Measurements from ENCODE around the gene IL4R.
"Not testable (repeated sequence)": the region's sequence is repeated elsewhere in the genome, so short reads cannot be mapped to it uniquely, and the experiment has no call there.

The IL4R gene

GRCh38 chr16:27273330-27273669 lies 40.5 kb upstream of the IL4R start:
- DNase-seq = no peak
- Histone ChIP-seq H3K36me3 (ENCODE audit: control insufficient read depth, insufficient read depth, low read length) (no peaks in the 10 kb centered on the region), H3K4me1 (ENCODE audit: control insufficient read depth, insufficient read depth, low read length, poor library complexity, severe bottlenecking) (peaks cover 9% of the 10 kb centered on the region), H3K27me3 (replicated peaks; ENCODE audit: control insufficient read depth, insufficient read depth, low read length, poor library complexity, severe bottlenecking) (no peaks in the 10 kb centered on the region), H3K4me3 (ENCODE audit: insufficient read depth, low read depth, low read length, poor library complexity, severe bottlenecking) (no peak overlapping the region), H3K27ac (ENCODE audit: insufficient read depth, low read length, poor library complexity, severe bottlenecking) (peak overlapping the region; percentile 5), H3K9me3 (ENCODE audit: control insufficient read depth, low read length) (no peaks in the 10 kb centered on the region)

GRCh38 chr16:27273670-27274423 lies 39.9 kb upstream of the IL4R start:
- Histone ChIP-seq H3K4me1 (ENCODE audit: control insufficient read depth, insufficient read depth, low read length, poor library complexity, severe bottlenecking) (peaks cover 8% of the 10 kb centered on the region), H3K27ac (ENCODE audit: insufficient read depth, low read length, poor library complexity, severe bottlenecking) (peak overlapping the region; percentile 5), H3K27me3 (replicated peaks; ENCODE audit: control insufficient read depth, insufficient read depth, low read length, poor library complexity, severe bottlenecking) (no peaks in the 10 kb centered on the region), H3K36me3 (ENCODE audit: control insufficient read depth, insufficient read depth, low read length) (no peaks in the 10 kb centered on the region), H3K4me3 (ENCODE audit: insufficient read depth, low read depth, low read length, poor library complexity, severe bottlenecking) (no peak overlapping the region), H3K9me3 (ENCODE audit: control insufficient read depth, low read length) (no peaks in the 10 kb centered on the region)
- DNase-seq = no peak

- not testable (repeated sequence) for H3K4me3 ChIP-seq (ENCODE audit: insufficient read depth, low read depth, low read length, poor library complexity, severe bottlenecking); H3K36me3 ChIP-seq (ENCODE audit: control insufficient read depth, insufficient read depth, low read length); H3K27me3 ChIP-seq (replicated peaks; ENCODE audit: control insufficient read depth, insufficient read depth, low read length, poor library complexity, severe bottlenecking); H3K4me1 ChIP-seq (ENCODE audit: control insufficient read depth, insufficient read depth, low read length, poor library complexity, severe bottlenecking); DNase-seq; H3K9me3 ChIP-seq (ENCODE audit: control insufficient read depth, low read length); H3K27ac ChIP-seq (ENCODE audit: insufficient read depth, low read length, poor library complexity, severe bottlenecking)
These were observed 39.3 kb upstream of the IL4R start for GRCh38 chr16:27274424-27274874.

DNA sequence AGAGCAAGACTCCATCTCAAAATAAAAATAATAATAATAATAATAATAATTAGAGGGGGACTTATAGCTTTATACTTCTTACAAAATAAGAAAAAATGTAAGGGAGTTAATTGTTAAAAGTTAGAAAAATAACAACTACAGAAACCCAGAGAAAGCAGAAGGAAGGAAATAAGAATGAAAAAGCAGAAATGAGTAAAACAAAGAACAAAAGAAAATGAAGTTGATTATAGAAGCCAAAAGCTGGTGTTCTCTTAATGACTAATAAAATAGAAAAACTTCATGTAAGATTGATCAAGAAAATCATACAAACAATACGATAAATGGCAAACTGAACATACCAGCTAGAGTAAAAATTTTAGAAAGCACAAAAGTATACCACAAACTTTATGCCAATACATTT lies 38.4 kb upstream of the IL4R start:
- Histone ChIP-seq H3K4me1 (ENCODE audit: control insufficient read depth, insufficient read depth, low read length, poor library complexity, severe bottlenecking) (no peaks in the 10 kb centered on the region), H3K36me3 (ENCODE audit: control insufficient read depth, insufficient read depth, low read length) (no peaks in the 10 kb centered on the region), H3K27ac (ENCODE audit: insufficient read depth, low read length, poor library complexity, severe bottlenecking) (no peak overlapping the region), H3K4me3 (ENCODE audit: insufficient read depth, low read depth, low read length, poor library complexity, severe bottlenecking) (no peak overlapping the region), H3K9me3 (ENCODE audit: control insufficient read depth, low read length) (no peaks in the 10 kb centered on the region), H3K27me3 (replicated peaks; ENCODE audit: control insufficient read depth, insufficient read depth, low read length, poor library complexity, severe bottlenecking) (no peaks in the 10 kb centered on the region)
- DNase-seq = no peak

GRCh38 chr16:27281243-27281642 lies 32.5 kb upstream of the IL4R start:
- Histone ChIP-seq H3K27ac (ENCODE audit: insufficient read depth, low read length, poor library complexity, severe bottlenecking) (no peak overlapping the region), H3K9me3 (ENCODE audit: control insufficient read depth, low read length) (no peaks in the 10 kb centered on the region), H3K36me3 (ENCODE audit: control insufficient read depth, insufficient read depth, low read length) (no peaks in the 10 kb centered on the region), H3K4me3 (ENCODE audit: insufficient read depth, low read depth, low read length, poor library complexity, severe bottlenecking) (no peak overlapping the region), H3K27me3 (replicated peaks; ENCODE audit: control insufficient read depth, insufficient read depth, low read length, poor library complexity, severe bottlenecking) (no peaks in the 10 kb centered on the region), H3K4me1 (ENCODE audit: control insufficient read depth, insufficient read depth, low read length, poor library complexity, severe bottlenecking) (no peaks in the 10 kb centered on the region)
- no peak for DNase-seq

DNA sequence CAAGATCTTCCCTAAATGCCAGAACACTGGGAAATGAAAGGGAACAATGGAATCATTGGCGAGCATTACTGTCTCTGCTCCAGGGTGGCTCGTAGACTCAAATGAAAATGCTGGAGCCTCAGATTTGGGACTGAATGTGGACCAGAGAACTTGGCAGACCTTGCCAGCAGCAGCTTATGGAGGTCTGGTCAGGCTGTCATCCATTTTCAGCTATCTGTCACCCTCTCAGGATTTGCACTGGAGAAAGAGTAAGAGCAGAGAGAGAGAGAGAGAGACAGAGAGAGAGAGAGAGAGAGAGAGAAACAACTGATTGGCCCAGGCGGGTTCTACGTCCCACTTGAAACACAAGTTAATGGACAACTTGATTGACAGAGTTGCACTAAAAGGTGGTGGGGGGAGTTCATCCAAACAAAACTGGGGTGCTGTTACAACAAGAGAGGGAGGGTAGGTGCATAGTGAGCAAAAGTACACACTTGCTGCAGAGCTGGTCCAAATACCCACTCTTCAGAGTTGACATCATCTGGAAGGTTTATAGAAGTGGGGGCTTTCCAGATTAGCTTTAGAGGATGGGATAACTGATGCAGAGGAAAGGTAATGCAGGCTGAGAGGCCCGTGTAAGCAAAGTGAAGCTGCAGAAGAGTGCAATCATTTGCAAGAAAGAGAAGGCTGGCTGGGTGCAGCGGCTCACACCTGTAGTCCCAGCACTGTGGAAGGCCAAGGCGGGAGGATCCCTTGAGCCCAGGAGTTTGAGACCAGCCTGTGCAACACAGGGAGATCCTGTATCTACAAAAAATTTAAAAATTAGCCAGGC lies 28.7 kb upstream of the IL4R start:
- Histone ChIP-seq H3K4me3 (ENCODE audit: insufficient read depth, low read depth, low read length, poor library complexity, severe bottlenecking) (no peak overlapping the region), H3K4me1 (ENCODE audit: control insufficient read depth, insufficient read depth, low read length, poor library complexity, severe bottlenecking) (no peaks in the 10 kb centered on the region), H3K36me3 (ENCODE audit: control insufficient read depth, insufficient read depth, low read length) (no peaks in the 10 kb centered on the region), H3K27me3 (replicated peaks; ENCODE audit: control insufficient read depth, insufficient read depth, low read length, poor library complexity, severe bottlenecking) (no peaks in the 10 kb centered on the region), H3K27ac (ENCODE audit: insufficient read depth, low read length, poor library complexity, severe bottlenecking) (no peak overlapping the region), H3K9me3 (ENCODE audit: control insufficient read depth, low read length) (no peaks in the 10 kb centered on the region)
- no peak for DNase-seq

- no peak for DNase-seq
- Histone ChIP-seq H3K27me3 (replicated peaks; ENCODE audit: control insufficient read depth, insufficient read depth, low read length, poor library complexity, severe bottlenecking) (no peaks in the 10 kb centered on the region), H3K4me1 (ENCODE audit: control insufficient read depth, insufficient read depth, low read length, poor library complexity, severe bottlenecking) (no peaks in the 10 kb centered on the region), H3K4me3 (ENCODE audit: insufficient read depth, low read depth, low read length, poor library complexity, severe bottlenecking) (no peak overlapping the region), H3K36me3 (ENCODE audit: control insufficient read depth, insufficient read depth, low read length) (no peaks in the 10 kb centered on the region), H3K27ac (ENCODE audit: insufficient read depth, low read length, poor library complexity, severe bottlenecking) (no peak overlapping the region), H3K9me3 (ENCODE audit: control insufficient read depth, low read length) (no peaks in the 10 kb centered on the region)
These were observed 28.0 kb upstream of the IL4R start for GRCh38 chr16:27285676-27286196.

GRCh38 chr16:27286451-27286850 lies 27.3 kb upstream of the IL4R start:
- Histone ChIP-seq H3K4me3 (ENCODE audit: insufficient read depth, low read depth, low read length, poor library complexity, severe bottlenecking) (no peak overlapping the region), H3K27me3 (replicated peaks; ENCODE audit: control insufficient read depth, insufficient read depth, low read length, poor library complexity, severe bottlenecking) (no peaks in the 10 kb centered on the region), H3K27ac (ENCODE audit: insufficient read depth, low read length, poor library complexity, severe bottlenecking) (no peak overlapping the region), H3K4me1 (ENCODE audit: control insufficient read depth, insufficient read depth, low read length, poor library complexity, severe bottlenecking) (no peaks in the 10 kb centered on the region), H3K36me3 (ENCODE audit: control insufficient read depth, insufficient read depth, low read length) (no peaks in the 10 kb centered on the region), H3K9me3 (ENCODE audit: control insufficient read depth, low read length) (no peaks in the 10 kb centered on the region)
- DNase-seq = no peak

DNA sequence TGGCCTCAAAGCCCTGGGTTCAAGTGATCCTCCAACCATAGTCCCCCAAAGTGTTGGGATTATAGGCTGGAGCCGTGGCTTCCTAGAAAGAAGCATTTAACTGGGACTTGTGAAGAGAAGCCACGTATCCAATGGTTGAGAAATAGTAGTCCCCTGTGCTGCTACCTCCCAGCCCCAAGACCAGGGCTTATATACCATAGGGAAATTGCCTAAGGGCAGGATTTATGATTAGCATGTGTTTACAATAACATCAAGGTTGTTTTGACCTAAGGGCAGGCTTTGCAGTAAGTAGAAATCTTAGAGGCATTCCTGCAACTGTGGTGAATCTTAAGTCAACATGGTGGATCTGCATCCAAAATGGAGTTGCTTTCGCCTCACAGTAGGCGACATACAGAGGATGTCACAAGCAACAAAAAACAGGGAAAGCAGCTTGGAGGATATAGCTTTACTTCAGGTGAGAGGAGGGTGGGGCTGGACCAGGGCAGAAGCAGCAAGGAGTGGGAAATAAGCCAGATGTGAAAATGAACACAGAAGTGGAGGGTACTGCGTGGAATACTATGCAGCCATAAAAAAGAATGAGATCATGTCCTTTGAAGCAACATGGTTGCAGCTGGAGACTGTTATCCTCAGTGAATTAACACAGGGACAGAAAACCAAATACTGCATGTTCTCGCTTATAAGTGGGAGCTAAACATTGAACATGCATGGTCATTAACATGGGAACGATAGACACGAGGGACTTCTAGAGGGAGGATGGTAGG lies 26.5 kb upstream of the IL4R start:
- Histone ChIP-seq H3K36me3 (ENCODE audit: control insufficient read depth, insufficient read depth, low read length) (no peaks in the 10 kb centered on the region), H3K27ac (ENCODE audit: insufficient read depth, low read length, poor library complexity, severe bottlenecking) (no peak overlapping the region), H3K9me3 (ENCODE audit: control insufficient read depth, low read length) (no peaks in the 10 kb centered on the region), H3K4me1 (ENCODE audit: control insufficient read depth, insufficient read depth, low read length, poor library complexity, severe bottlenecking) (no peaks in the 10 kb centered on the region), H3K27me3 (replicated peaks; ENCODE audit: control insufficient read depth, insufficient read depth, low read length, poor library complexity, severe bottlenecking) (no peaks in the 10 kb centered on the region), H3K4me3 (ENCODE audit: insufficient read depth, low read depth, low read length, poor library complexity, severe bottlenecking) (no peak overlapping the region)
- no peak for DNase-seq

Data from effector memory CD4-positive, alpha-beta T cell (primary cell).